ENCODE results near the gene CFAP46.

CFAP46 gene

GRCh38 chr10:132975831-132976682, 33.7 kb upstream of the CFAP46 start:
- H3K36me3 ChIP-seq (ENCODE audit: insufficient read depth, low read length): no peaks in the 10 kb centered on the region
- no peak overlapping the region for H3K27ac ChIP-seq (ENCODE audit: low read length)
- DNase-seq (no peak), ATAC-seq (ENCODE audit: insufficient read depth, low read depth) (no peak)
- no peaks in the 10 kb centered on the region for H3K9me3 ChIP-seq (ENCODE audit: insufficient read depth, low read length, severe bottlenecking)
- no peaks in the 10 kb centered on the region; the same call in none of the 2 replicates for H4K20me1 ChIP-seq (ENCODE audit: insufficient read depth, low read length)
- peaks cover under 1% of the 10 kb centered on the region for H3K27me3 ChIP-seq (ENCODE audit: insufficient read depth, low read length, poor library complexity)
- no peak overlapping the region for H2AFZ ChIP-seq (ENCODE audit: low read depth, low read length)
- H3K4me2 ChIP-seq (ENCODE audit: insufficient read depth, low read length): no peak overlapping the region
- no peak overlapping the region for H3K9ac ChIP-seq (ENCODE audit: low read depth, low read length)
- no peak for TF ChIP-seq EZH2 (IDR thresholded peaks at IDR 0.05; ENCODE audit: borderline replicate concordance, low read depth, low read length, severe bottlenecking)
- no peaks in the 10 kb centered on the region for H3K79me2 ChIP-seq (ENCODE audit: insufficient read depth, low read length)
- no peaks in the 10 kb centered on the region for H3K4me1 ChIP-seq (ENCODE audit: insufficient read depth, low read length)
- H3K4me3 ChIP-seq (ENCODE audit: low read depth in 1 of 2, low read length in 2 of 2): no peak overlapping the region

GRCh38 chr10:132974886-132975830, 32.8 kb upstream of the CFAP46 start:
- peaks cover 3% of the 10 kb centered on the region for H3K27me3 ChIP-seq (ENCODE audit: insufficient read depth, low read length, poor library complexity)
- DNase-seq (no peak), ATAC-seq (ENCODE audit: insufficient read depth, low read depth) (no peak)
- TF ChIP-seq CTCF (IDR thresholded peaks at IDR 0.05; ENCODE audit: borderline replicate concordance, extremely low read depth, low read length, poor library complexity, severe bottlenecking) (no peak), EZH2 (IDR thresholded peaks at IDR 0.05; ENCODE audit: borderline replicate concordance, low read depth, low read length, severe bottlenecking) (no peak)
- H3K4me1 ChIP-seq (ENCODE audit: insufficient read depth, low read length): no peaks in the 10 kb centered on the region
- H3K79me2 ChIP-seq (ENCODE audit: insufficient read depth, low read length): no peaks in the 10 kb centered on the region
- no peak overlapping the region for H3K27ac ChIP-seq (ENCODE audit: low read length)
- H2AFZ ChIP-seq (ENCODE audit: low read depth, low read length): no peak overlapping the region
- no peak overlapping the region for H3K9ac ChIP-seq (ENCODE audit: low read depth, low read length)
- no peak overlapping the region for H3K4me3 ChIP-seq (ENCODE audit: low read depth in 1 of 2, low read length in 2 of 2)
- H3K36me3 ChIP-seq (ENCODE audit: insufficient read depth, low read length): no peaks in the 10 kb centered on the region
- H3K9me3 ChIP-seq (ENCODE audit: insufficient read depth, low read length, severe bottlenecking): no peaks in the 10 kb centered on the region
- H3K4me2 ChIP-seq (ENCODE audit: insufficient read depth, low read length): no peak overlapping the region
- no peaks in the 10 kb centered on the region; the same call in none of the 2 replicates for H4K20me1 ChIP-seq (ENCODE audit: insufficient read depth, low read length)

- no peaks in the 10 kb centered on the region for H3K4me1 ChIP-seq (ENCODE audit: insufficient read depth, low read length)
- H2AFZ ChIP-seq (ENCODE audit: low read depth, low read length): no peak overlapping the region
- no peaks in the 10 kb centered on the region; the same call in none of the 2 replicates for H4K20me1 ChIP-seq (ENCODE audit: insufficient read depth, low read length)
- no peaks in the 10 kb centered on the region for H3K79me2 ChIP-seq (ENCODE audit: insufficient read depth, low read length)
- peaks cover 3% of the 10 kb centered on the region for H3K27me3 ChIP-seq (ENCODE audit: insufficient read depth, low read length, poor library complexity)
- H3K4me2 ChIP-seq (ENCODE audit: insufficient read depth, low read length): no peak overlapping the region
- DNase-seq (no peak), ATAC-seq (ENCODE audit: insufficient read depth, low read depth) (no peak)
- no peak overlapping the region for H3K9ac ChIP-seq (ENCODE audit: low read depth, low read length)
- no peaks in the 10 kb centered on the region for H3K36me3 ChIP-seq (ENCODE audit: insufficient read depth, low read length)
- TF ChIP-seq EZH2 (IDR thresholded peaks at IDR 0.05; ENCODE audit: borderline replicate concordance, low read depth, low read length, severe bottlenecking) (no peak), CTCF (IDR thresholded peaks at IDR 0.05; ENCODE audit: borderline replicate concordance, extremely low read depth, low read length, poor library complexity, severe bottlenecking) (no peak)
- H3K27ac ChIP-seq (ENCODE audit: low read length): no peak overlapping the region
- no peaks in the 10 kb centered on the region for H3K9me3 ChIP-seq (ENCODE audit: insufficient read depth, low read length, severe bottlenecking)
- H3K4me3 ChIP-seq (ENCODE audit: low read depth in 1 of 2, low read length in 2 of 2): no peak overlapping the region
Observed at GRCh38 chr10:132974249-132974796, 32.0 kb upstream of the CFAP46 start.
